CMK (cell line): ENCODE data around the gene FMN2.

Experiments used
- DNase-seq: peaks from one replicate; pipeline ENCODE4 v3.0.0-alpha.2; 2010; ENCODE audit warnings: low read depth

Gene FMN2

DNA sequence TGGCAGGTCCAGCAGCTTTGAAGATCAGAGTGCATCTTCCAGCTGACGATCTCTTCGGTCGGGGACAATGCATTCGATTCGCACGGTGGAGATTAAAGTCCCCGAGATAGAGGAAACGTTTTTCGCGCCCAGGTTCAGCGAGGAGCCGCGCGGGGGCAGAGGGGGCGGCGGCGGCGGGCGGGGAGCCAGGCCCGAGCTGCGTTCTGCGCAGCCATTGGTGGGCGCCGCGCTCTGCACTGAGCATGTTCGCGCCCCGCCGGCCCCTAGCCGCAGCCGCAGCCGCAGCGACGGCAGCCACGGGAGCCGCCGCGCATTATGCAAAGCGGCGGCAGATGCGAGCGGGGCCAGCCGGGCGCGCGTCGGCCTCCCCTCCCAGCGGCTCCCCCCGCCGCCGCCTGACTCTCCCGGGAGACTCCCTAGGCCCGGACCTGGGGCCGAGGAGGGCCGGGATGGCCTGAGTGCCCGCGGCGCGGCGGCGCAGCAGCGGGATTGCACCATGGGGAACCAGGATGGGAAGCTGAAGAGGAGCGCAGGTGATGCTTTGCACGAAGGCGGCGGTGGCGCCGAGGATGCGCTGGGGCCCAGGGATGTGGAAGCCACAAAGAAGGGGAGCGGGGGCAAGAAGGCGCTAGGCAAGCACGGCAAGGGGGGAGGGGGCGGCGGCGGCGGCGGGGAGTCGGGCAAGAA is at the start of gene FMN2:
Gene FMN2 (plus strand): TSS at position 270 of the 687 bp plus-strand sequence. CDS start 227 bp downstream, at position 497.
- DNase-seq, result no peak

- no peak for DNase-seq
These were observed 47.1 kb upstream of the FMN2 start for GRCh38 chr1:240044620-240045019.

DNA sequence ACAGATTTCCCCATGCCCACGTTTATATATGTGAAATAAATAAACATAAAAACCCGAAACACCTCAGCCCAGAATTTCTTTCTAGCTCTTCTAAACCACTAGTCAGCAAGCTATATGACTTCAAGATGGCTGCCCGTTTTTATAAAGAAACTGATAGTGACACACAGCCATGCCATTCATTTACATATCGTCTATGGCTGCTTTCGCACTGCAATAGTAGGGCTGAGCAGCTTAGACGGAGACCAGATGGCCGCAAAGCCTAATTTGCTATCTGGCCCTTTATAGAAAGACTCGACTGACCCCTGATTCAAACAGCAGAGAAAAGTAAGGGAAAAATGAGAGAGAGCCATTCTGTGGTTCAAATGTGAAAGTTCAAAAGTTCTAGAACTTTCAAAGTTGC is 45.7 kb upstream of the FMN2 start:
- no peak for DNase-seq

GRCh38 chr1:240054109-240054701 is 37.5 kb upstream of the FMN2 start:
- no peak for DNase-seq

GRCh38 chr1:240055936-240056335 is 35.7 kb upstream of the FMN2 start:
- DNase-seq, result no peak

DNA sequence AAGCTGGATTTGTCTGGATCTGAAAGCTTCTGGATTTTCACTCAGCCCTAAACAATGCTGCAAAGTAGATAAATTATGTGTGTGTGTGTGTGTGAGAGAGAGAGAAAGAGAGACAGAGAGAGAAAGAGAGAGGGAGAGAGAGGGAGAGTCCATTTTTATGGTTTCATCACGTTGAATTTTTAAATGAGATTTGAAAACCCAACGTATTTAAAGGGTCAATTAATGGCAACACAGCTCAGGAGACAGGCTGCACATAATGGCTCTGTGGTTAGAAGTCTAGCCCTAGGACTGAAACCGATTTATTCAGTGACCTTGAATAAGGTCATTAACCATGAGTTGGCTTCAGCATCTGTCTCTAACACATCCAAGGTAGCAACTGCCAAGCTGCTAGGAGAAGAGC is 35.3 kb upstream of the FMN2 start:
- no peak for DNase-seq

DNA sequence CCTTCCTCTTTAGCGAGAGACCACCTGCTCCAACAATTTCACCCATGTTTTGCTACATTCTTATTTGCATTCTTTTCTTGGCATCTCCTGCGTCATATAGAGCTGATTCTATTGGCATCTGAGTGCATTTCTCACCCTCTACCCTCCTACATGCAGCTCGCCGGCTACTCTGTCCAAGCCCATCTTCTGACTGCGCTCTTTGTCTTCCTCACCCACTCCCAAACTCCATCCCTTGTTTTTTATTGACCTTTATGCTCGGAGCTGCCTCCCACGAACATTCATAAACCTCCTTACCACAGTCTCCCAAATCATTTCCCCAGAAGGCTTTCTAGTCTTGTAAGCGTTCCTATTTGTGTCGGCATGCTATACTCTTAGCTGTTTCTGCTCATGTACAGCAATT is 33.6 kb upstream of the FMN2 start:
- DNase-seq, result no peak

DNA sequence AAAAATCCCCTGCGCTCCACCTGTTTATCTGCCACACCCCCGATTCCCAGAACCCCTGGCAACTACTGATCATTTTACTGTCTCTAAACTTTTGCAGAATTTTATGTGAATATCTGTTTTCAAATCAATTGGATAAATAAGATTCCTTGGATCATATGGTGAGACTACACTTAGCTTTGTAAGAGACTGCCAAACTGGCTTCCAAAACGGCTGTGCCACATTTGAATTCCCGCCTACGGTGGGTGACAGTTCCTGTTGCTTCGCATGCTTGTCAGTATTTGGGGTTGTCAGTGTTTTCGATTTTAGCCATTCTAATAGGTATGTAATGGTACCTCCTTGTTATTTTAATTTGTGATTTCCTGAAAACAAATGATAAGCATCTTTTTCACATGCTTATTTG is 22.7 kb upstream of the FMN2 start:
- DNase-seq, result no peak

- no peak for DNase-seq
These were observed 21.5 kb upstream of the FMN2 start for GRCh38 chr1:240070188-240070587.

DNA sequence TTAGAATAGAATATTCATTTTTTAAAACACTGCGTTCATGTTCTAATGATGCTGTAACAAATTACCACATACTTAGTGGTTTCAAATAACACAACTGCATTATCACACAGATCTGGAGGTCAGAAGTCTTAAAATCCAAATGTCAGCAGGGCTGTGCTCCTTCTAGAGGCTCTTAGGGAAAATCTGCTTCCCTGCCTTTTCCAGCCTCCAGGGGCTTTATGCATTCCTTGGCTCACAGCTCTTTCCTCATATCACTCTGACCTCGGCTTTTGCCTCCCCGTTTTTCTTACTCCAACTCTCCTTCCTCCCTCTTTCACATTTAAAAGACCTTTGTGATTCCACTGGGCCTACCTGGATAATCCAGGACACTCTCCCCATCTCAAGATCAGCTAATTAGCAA is 18.6 kb upstream of the FMN2 start:
- DNase-seq, result no peak

DNA sequence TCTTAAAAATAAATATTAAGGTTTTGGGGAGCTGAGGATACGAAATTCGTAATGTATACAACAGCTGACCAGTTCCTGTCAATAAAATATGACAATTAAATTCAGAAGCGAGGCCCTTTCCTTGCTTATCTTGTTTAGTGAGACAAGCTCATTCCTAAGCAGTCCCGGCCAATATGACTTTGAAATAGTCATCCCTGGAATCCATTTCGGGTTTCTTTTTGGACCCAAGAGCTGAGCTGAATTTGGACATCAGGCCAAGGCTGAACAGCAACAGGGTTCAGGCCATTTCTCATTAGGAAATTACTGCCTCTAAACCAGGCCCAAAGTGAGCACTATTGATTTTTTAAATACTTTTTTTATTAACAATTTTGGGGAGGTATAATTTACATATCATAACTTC is 17.3 kb upstream of the FMN2 start:
- no peak for DNase-seq

- DNase-seq, result no peak
These were observed 16.8 kb upstream of the FMN2 start for GRCh38 chr1:240074908-240075307.

- no peak for DNase-seq
These were observed 7.3 kb upstream of the FMN2 start for GRCh38 chr1:240084337-240084736.

GRCh38 chr1:240084749-240085148 is 6.9 kb upstream of the FMN2 start:
- DNase-seq, result no peak

DNA sequence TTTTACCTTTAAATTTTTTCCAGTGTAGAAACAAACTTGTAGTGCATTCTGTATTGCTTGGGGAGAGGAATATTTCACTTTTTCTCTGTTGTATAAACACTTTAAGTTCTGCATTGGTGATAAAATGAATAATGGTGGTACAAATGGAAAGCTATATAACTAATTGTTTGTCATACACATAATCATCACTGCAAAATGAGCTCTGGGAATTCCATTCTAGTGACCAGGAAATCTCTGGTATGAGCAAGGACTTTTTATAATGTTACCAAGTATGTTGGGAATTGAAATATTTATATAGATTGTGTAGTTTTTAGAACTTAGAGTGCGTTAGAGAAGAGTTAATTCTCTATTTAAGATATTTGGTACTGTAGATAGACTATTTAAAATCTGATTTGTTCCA is 5.0 kb upstream of the FMN2 start:
- no peak for DNase-seq

- DNase-seq, result no peak
These were observed 1.7 kb upstream of the FMN2 start for GRCh38 chr1:240090014-240090413.

GRCh38 chr1:240090957-240091600 is 604 bp upstream of the FMN2 start:
- DNase-seq, result no peak

DNA sequence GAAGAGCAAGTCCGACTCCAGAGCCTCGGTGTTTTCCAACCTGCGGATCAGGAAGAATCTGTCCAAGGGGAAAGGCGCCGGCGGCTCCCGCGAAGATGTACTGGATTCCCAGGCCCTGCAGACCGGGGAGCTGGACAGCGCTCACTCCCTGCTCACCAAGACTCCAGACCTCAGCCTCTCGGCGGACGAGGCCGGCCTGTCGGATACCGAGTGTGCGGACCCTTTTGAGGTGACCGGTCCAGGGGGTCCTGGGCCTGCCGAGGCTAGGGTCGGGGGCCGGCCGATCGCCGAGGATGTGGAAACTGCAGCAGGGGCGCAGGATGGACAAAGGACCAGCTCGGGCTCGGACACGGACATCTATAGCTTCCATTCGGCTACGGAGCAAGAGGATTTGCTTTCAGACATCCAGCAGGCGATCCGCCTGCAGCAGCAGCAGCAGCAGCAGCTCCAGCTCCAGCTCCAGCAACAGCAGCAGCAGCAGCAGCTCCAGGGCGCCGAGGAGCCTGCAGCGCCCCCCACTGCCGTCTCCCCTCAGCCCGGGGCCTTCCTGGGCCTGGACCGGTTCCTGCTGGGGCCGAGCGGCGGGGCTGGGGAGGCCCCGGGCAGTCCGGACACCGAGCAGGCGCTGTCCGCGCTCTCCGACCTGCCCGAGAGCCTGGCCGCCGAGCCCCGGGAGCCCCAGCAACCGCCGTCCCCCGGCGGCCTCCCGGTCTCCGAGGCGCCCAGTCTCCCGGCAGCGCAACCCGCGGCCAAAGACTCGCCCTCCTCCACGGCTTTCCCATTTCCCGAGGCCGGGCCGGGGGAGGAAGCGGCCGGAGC is 827 bp downstream of the FMN2 start:
- no peak for DNase-seq

DNA sequence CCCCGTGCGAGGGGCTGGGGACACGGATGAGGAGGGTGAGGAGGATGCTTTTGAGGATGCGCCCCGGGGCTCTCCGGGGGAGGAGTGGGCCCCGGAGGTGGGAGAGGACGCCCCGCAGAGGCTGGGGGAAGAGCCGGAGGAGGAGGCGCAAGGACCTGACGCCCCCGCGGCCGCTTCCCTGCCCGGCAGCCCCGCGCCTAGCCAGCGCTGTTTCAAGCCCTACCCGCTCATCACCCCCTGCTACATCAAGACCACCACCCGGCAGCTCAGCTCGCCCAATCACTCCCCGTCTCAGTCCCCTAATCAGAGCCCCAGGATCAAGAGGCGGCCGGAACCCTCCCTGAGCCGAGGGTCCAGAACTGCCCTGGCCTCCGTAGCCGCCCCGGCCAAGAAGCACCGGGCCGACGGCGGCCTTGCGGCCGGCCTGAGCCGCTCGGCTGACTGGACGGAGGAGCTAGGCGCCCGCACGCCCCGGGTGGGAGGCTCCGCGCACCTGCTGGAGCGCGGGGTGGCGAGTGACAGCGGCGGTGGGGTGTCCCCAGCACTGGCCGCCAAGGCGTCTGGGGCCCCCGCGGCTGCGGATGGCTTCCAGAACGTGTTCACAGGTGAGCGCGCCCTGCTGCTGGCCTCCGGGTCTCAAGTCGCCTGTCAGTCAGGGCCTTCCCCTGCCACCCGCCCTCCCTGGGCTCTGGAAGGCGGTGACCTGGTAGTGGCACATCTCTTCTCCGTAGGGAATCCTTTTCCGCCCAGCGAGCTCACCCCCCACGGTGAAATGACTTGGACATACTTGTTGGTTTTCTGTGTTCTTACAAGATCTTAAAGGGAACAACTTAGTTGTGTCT is 1.7 kb downstream of the FMN2 start:
- no peak for DNase-seq

- DNase-seq, result no peak
These were observed 2.5 kb downstream of the FMN2 start for GRCh38 chr1:240094041-240094722.

DNA sequence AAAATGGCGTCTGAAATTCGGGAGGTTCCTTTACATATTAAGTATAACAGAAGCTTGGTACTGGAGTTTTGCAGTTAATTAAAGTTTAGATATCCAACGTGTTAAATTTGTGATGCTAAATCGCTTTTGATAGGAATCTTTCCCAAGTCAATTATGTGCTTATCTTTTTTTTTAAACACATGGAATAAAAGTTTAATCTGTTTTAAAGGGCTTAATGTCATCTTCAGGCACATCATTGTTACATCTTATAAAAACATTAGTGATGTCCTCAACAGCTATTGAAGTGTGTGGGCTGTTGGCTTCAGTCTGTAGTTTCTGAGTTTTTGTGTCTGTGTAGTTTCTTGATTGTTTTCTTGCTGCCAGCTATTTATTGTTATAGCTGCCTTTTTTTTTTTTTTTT is 5.3 kb downstream of the FMN2 start:
- DNase-seq, result no peak
